HG03521 (cell line): Measurements from ENCODE around the gene HOXA3.

Source experiments
- ATAC-seq: cut with Tn5 transposase; IDR thresholded peaks from one replicate; pipeline ENCODE4 v1.9.1; 2021; ENCODE audit warnings: mild to moderate bottlenecking, moderate library complexity; ENCODE audit not compliant: unreplicated experiment

HOXA3 gene

GRCh38 chr7:27157702-27158431, 5.5 kb upstream of the HOXA3 start:
- no peak for ATAC-seq

GRCh38 chr7:27156916-27157701, 4.7 kb upstream of the HOXA3 start:
- no peak for ATAC-seq

GRCh38 chr7:27156508-27156898, 4.1 kb upstream of the HOXA3 start, which contains the start of gene HOXA7:
HOXA7 (minus strand) TSS chr7:27156675; CDS start chr7:27156545, 130 bp downstream.
- ATAC-seq: no peak

GRCh38 chr7:27155816-27156507, 3.6 kb upstream of the HOXA3 start:
- ATAC-seq: no peak

- ATAC-seq: no peak
Measured at GRCh38 chr7:27154901-27155815, 2.8 kb upstream of the HOXA3 start.

GRCh38 chr7:27154369-27154768, 2.0 kb upstream of the HOXA3 start:
- ATAC-seq: no peak

GRCh38 chr7:27153526-27153925, 1.1 kb upstream of the HOXA3 start:
- ATAC-seq: no peak

- no peak for ATAC-seq
Measured at GRCh38 chr7:27152816-27153442, 546 bp upstream of the HOXA3 start.

- ATAC-seq: no peak
Measured at GRCh38 chr7:27151341-27151930, 947 bp downstream of the HOXA3 start.

GRCh38 chr7:27150568-27151340, 1.6 kb downstream of the HOXA3 start:
- peak; percentile 73 for ATAC-seq

GRCh38 chr7:27149842-27150567, 2.4 kb downstream of the HOXA3 start:
- no peak for ATAC-seq

GRCh38 chr7:27148756-27149641, 3.4 kb downstream of the HOXA3 start:
- ATAC-seq: no peak

- no peak for ATAC-seq
Measured at GRCh38 chr7:27148031-27148755, 4.2 kb downstream of the HOXA3 start.

GRCh38 chr7:27147199-27148030, 5.0 kb downstream of the HOXA3 start, which contains the start of gene HOXA6:
HOXA6 (minus strand) TSS chr7:27147774; CDS start chr7:27147749, 25 bp downstream.
- ATAC-seq: no peak

GRCh38 chr7:27146491-27147198, 5.7 kb downstream of the HOXA3 start:
- no peak for ATAC-seq
